Stimulated activated CD4-positive, alpha-beta T cell treated with anti-CD3 and anti-CD28 coated beads, Interleukin-4, amount 100 ng/mL, for 24 hours (primary cell): ENCODE data around the gene XDH.

Experiments
- DNase-seq: peaks from one replicate; pipeline ENCODE4 v3.0.0-alpha.2; 2020

The XDH gene

GRCh38 chr2:31401580-31401979 lies 13.0 kb downstream of the XDH start:
- DNase-seq: no peak

GRCh38 chr2:31398881-31399280 lies 15.7 kb downstream of the XDH start:
- no peak for DNase-seq

GRCh38 chr2:31397094-31397493 lies 17.4 kb downstream of the XDH start:
- DNase-seq: no peak

DNA sequence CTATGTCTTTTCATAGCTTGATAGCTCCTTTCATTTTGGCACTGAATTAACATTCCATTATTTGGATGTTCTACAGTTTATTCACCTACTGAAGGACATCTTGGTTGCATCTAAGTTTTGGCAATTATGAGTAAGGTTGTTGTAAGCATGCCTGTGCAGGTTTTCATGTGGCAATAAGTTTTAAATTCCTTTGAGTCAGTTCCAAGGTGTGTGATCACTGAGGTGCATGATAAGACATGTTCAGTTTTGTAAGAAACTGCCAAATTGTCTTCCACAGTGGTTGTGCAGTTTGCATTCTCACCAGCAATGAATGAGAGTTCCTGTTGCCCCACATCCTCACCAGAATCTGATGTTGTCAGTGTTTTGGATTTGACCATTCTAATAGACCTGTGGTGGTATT lies 24.2 kb downstream of the XDH start:
- no peak for DNase-seq

DNA sequence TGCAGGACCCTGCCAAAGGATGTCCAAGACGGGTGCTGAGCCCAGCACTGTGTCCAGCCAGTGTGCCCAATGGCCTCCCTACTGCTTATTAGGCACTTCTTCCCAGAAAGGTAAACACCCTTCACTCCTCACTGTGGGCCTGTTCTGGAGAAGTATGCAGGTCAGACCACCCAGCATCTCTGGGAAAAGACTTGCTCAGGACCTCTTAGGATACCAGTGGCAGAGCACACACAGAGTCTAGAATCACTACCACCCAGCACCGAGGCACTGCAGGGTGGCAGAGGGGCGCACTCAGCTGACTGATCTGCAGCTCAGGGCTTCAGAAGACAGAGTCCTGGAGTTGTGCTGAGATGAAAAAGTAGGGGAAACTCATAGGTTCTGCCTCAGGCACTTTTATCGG lies 25.8 kb downstream of the XDH start:
- DNase-seq: no peak

- no peak for DNase-seq
Measured at GRCh38 chr2:31387850-31388249, 26.7 kb downstream of the XDH start.

DNA sequence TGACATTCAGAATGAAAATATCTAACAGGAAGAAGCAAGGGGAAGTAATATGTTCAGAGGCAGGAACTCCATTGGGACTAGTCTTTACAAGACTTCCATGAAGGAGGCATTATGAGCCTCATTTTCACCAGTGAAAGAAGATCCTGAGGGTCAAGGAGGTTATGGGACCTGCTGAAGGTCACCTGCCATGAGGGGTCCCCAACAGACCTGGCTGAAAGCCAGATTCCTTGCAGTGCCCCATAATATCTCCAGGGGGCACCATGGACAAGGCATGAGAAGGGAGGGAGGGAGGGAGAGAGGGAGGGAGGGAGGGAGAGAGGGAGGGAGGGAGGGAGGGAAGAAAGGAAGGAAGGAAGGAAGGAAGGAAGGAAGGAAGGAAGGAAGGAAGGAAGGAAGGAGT lies 27.9 kb downstream of the XDH start:
- no peak for DNase-seq

GRCh38 chr2:31386172-31386571 lies 28.4 kb downstream of the XDH start:
- no peak for DNase-seq

DNA sequence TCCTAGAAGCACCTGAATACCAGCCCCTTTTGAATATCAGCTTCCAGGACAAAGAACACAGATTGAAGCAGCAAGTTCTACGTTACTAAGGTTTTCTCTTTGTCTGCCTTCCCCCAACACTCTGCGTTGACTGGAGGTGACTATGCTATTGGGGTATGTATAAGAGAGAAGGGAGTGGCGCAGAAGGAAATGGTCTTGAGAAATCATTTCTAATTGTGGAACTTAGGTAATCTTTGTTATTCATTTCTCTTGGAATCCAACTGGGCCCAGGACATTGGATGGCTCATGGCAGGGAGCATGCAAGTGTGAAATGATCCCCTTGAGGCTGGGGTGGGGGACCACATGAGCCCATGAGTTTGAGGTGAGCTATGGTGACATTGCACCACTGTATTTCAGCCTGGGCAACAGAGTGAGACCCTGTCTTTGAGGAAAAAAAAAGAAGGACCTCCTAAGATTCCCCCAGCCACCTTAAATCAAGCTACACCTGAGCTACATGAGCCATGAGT lies 29.7 kb downstream of the XDH start:
- DNase-seq: no peak

GRCh38 chr2:31384351-31384750 lies 30.2 kb downstream of the XDH start:
- no peak for DNase-seq

GRCh38 chr2:31383471-31384153 lies 30.9 kb downstream of the XDH start:
- DNase-seq: no peak

GRCh38 chr2:31382452-31383120 lies 32.0 kb downstream of the XDH start:
- no peak for DNase-seq

- no peak for DNase-seq
Measured at GRCh38 chr2:31381601-31382000, 32.9 kb downstream of the XDH start.

DNA sequence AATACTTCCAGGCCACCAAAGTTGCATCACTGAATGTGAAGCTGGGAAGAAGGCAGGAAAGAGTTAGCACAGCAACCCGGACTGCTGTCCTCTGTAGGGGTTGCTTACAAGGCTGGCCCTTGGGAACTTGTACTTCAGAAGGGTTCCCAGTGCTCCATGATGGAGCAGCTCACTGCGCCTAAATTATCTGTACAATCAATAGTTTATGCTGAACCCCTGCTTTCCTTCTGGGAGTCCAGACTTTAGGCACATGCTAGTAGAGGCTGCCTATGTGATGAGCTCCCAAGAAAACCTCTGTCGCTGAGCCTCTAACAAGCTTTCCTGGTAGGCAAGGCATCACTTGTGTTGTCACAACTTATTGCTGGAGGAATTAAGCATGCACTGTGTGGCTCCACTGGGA lies 34.3 kb downstream of the XDH start:
- no peak for DNase-seq

- DNase-seq: no peak
Measured at GRCh38 chr2:31379747-31380146, 34.8 kb downstream of the XDH start.

DNA sequence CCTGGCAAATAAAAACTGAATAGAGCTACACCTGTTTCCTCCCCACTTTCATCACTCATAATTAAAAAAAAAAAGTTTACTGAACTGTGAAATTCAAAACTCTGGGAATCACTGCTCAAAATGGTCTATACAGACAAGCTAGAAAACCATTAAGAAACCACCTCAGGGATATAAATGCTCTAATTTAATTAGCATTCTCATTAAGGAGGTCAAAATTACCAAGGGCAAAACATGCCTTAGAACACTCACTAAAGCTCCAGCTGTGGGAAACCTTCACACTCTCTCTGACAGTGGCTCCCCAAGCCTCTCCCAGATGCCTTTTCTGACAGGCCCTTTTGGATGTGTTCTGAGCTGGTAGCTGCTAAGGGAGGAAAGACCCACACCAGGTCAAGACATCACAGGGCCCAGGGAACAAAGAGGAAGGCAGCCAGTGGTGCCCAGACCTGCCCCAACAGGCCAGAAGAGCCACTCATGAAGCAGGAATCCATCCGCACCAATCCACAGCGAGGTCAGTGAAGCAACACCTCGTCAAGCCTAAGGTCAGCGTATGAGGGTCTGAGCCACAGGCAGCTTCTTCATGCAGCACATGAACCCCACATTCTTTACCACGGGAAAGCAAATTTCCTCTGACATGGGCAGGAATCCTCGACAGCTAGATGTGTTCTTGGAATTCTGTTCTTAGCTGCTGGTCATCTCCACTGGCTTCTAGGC lies 35.6 kb downstream of the XDH start:
- DNase-seq: no peak

DNA sequence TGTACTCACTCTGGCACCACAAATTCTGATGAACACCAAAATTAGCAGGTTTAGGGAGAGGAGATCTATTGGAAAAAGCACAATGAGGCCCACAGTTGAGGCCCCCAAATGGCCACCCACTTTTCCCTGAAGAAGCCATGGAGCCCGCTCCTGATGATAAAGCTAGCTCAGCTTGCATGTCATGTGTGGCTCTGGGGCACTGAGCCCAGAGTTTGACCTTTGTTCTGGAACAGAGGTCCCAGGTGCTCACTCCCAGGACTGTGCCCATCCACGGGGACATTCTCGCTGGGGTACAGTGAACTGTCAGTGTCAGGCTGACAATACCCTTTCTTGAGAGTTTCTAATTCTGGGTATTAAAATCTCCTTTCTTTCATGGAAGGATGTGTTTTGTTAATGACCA lies 36.2 kb downstream of the XDH start:
- DNase-seq: no peak

DNA sequence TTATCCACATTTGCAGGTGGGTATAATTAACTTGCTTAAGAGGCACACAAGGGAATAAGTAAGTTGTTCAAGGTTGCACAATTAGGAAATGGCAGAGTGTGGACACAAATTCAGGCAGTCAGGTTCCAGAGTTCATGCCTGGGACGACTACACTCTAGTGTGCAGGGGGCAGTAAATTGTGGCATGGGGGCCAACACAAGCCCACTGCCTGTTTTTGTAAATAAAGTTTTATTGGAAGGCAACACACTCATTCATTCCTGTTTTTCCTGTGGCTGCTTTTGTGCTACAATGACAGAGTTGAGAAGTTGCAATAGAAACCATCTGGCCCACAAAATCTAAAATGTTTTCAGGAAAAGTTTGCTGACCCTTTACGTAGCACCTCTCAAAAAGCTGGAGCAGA lies 41.4 kb downstream of the XDH start:
- no peak for DNase-seq

DNA sequence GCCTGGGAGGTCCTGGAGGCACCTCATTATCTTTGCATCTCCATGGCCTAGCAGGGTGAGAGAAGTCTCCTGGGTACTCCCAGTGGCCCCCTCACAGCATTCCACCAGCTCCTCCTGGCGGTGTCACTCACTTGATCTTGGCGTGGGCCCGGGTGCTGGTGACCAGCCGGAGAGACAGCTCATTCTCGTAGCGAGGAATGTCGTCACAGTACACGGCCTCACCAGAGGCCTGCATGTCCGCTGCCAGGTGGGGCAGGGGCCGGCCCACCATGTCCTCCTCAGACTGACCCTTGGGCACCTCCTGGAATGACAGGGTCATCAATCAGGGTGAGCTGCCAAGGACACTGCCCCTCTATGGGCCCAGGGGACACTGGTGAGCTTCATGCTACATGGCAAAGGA lies 42.4 kb downstream of the XDH start:
- DNase-seq: no peak

DNA sequence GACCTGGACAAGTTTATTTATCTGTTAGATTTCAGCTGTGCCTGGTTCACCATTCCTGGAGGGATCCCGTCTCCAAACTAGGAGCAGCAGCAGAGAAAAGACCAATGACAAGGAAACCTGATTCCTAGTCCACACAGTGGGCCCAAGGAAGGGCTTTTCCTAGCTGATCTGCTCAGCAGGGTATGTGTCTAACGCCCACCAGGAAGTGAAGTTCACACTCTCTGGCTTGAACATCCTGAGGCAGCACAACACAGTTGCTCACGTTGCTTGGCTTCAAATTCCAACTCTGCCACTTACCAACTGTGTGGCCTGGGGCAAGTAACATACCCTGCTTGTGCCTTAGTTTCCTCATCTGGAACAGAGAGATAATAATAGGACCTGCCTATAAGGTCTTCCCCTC lies 42.9 kb downstream of the XDH start:
- no peak for DNase-seq

DNA sequence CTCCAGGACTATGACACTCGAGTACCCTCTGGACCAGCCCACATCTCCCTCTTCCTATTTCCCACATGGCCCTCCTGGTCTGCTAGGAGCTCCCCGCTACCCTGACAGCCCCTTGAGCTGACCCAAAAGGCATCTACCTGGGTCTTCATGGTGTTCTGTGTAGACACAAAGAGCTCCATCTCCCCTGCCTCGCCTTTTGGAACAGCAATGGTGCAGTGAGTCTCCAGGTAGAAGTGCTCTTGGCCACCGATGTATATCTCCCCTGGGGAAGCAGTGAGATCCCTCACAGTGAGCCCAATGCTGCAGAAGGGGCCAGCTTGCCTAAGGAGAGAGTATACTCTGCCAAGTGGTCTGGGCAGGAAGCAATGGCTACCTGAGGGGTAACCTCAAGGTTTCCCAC lies 47.8 kb downstream of the XDH start:
- no peak for DNase-seq

DNA sequence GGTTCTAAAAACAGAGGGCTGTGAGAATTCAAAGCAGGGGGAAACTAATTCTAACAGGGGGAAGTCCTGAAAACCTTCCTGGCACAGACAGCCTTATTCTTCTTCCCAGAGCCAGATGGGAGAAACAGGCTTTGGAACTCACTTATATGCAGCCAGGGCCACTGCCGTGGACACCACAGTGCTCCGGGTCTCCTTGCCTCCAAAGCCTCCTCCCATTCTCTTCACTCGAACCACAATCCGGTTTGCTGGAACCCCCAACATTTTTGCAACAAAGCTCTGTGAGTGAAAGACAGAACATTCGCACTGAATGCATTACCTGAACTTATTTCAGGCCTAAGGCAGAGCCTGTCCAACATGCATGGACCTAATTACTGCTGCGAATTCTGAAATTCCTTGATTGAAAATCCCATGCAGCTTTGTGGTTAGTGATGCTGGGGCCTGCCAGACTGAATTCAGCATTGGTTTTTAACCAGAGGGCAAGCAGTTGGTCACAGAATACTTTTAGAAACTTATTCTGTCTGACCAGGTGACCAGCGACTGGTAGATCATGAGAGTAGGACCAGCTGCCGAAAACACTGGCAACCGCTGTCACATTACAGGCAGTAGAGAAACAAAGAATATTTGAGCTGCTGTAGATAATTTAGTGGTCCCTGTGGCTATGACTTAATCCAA lies 48.6 kb downstream of the XDH start:
- DNase-seq: no peak

DNA sequence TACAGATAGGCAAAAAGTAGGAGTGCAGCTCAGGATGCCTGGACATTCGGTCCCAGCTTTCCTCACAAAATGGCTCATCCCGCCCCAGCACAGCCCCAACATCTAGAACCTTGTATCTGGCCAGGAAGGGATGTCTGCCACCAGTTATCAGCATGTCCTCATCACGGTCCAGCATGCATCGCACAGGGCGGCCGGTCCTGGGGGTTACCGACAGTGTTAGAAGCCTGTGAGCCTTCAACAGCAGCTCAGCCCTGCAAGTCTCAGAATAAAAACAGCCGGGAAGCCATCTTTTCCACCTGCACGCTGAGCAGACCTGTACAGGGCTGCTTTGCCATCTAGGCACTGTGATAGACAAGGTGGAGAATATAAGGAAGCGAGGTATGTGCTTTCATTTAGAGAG lies 49.2 kb downstream of the XDH start:
- DNase-seq: no peak
